ENCODE data around the gene FOXK2. TPM values are rescaled to one million over a fixed set of nuclear protein-coding genes. Genes with fewer than 3 reads are reported as not detected.
"Not testable (repeated sequence)": the region's sequence is repeated elsewhere in the genome, so short reads cannot be mapped to it uniquely, and the experiment has no call there.

FOXK2 gene
- total RNA-seq, 1 donor from 2014 or later = 27.7 TPM

DNA sequence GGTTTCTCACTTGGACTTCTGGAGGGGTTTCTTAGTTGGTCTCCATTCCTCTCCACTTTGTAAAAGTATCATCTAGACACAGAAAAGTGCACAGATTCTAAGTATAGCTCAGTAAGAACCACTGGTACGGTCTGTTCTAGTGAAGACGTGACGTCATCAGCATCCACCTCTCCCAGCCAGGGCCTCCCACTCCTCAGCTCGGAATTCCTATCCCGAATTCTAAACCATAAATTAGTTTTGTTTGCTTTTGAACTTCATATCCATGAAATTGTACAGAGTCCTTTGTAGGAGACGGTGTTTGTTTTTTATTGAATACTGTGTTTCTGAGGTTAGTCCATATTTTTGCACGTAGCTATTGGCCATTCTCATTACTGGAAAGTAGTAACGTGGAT, 25.5 kb downstream of the FOXK2 start:
- Histone ChIP-seq H3K9ac (ENCODE audit: low read depth in 1 of 3, low read length in 3 of 3) (no peak overlapping the region), H3K9me3 (ENCODE audit: control insufficient read depth in 3 of 3, low read length in 3 of 3) (no peaks in the 10 kb centered on the region), H3K27ac (ENCODE audit: low read depth, low read length) (no peak overlapping the region), H3K4me3 (ENCODE audit: low read length in 3 of 3) (no peak overlapping the region), H3K4me1 (ENCODE audit: control insufficient read depth in 3 of 3, insufficient read depth in 3 of 3, low read length in 3 of 3) (peaks cover 27 to 37% (median 32%) of the 10 kb centered on the region in 3 donors), H3K36me3 (ENCODE audit: control insufficient read depth in 3 of 3, insufficient read depth in 3 of 3, low read length in 3 of 3) (no peaks in the 10 kb centered on the region), H3K27me3 (ENCODE audit: control insufficient read depth in 3 of 3, insufficient read depth in 3 of 3, low read length in 3 of 3) (no peaks in the 10 kb centered on the region)

DNA sequence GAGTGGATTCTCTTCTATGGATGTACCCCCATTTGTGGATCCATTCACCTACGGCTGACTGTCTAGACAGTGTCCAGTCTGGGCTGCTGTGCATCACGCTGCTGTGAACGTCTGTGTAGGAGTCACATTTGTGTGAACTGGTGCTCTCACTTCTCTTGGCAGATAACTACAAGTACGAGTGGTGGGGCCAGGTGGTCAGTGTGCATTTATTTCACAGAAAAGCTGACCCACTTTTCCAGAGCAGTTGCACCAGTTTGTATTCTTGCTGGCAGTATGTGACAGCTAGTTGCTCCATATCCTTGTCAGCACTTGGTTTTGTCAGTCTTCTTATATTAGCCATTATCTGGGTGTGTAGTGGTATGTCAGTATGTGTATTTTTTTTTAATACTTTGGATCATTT, 28.4 kb downstream of the FOXK2 start:
- Histone ChIP-seq H3K9ac (ENCODE audit: low read depth in 1 of 3, low read length in 3 of 3) (no peak overlapping the region), H3K27ac (ENCODE audit: low read depth, low read length) (no peak overlapping the region), H3K4me3 (ENCODE audit: low read length in 3 of 3) (no peak overlapping the region), H3K9me3 (ENCODE audit: control insufficient read depth in 3 of 3, low read length in 3 of 3) (no peaks in the 10 kb centered on the region), H3K4me1 (ENCODE audit: control insufficient read depth in 3 of 3, insufficient read depth in 3 of 3, low read length in 3 of 3) (peaks cover 31 to 42% (median 40%) of the 10 kb centered on the region in 3 donors), H3K36me3 (ENCODE audit: control insufficient read depth in 3 of 3, insufficient read depth in 3 of 3, low read length in 3 of 3) (no peaks in the 10 kb centered on the region), H3K27me3 (ENCODE audit: control insufficient read depth in 3 of 3, insufficient read depth in 3 of 3, low read length in 3 of 3) (no peaks in the 10 kb centered on the region)

DNA sequence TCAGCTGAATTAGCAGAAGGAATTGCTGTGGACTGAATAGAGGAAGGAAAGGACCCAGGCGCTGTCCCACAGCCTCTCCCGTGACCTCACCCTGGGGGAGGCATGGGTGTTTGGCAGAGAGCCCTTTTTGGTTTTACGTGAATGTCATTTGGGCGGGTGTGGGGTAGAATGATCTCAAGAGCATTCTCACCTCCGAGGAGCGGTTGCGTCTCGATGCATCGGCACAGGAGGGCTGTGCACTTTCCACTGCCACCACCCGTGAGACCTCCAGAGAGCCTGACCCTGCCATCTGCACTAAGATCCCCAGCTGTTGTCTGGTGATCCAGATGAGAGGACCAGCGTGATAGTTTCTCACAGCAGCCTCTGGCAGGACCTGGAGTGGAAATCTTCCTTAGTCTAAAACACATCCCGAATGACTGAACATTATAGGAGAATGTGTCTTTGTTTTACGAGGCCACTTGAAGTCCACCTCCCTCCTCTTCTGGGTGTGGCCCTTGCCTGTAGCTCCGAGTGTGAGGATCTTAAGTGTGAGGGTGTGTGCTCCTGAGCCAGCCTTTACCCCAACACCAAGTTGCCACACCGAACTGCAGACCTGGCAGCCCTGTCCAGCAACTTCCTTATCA, 29.3 kb downstream of the FOXK2 start:
- peak overlapping the region in 1 of 3 donors; percentile 35 for H3K9ac ChIP-seq (ENCODE audit: low read depth in 1 of 3, low read length in 3 of 3)
- no peaks in the 10 kb centered on the region for H3K9me3 ChIP-seq (ENCODE audit: control insufficient read depth in 3 of 3, low read length in 3 of 3)
- peaks cover 25 to 48% (median 46%) of the 10 kb centered on the region in 3 donors for H3K4me1 ChIP-seq (ENCODE audit: control insufficient read depth in 3 of 3, insufficient read depth in 3 of 3, low read length in 3 of 3)
- H3K36me3 ChIP-seq (ENCODE audit: control insufficient read depth in 3 of 3, insufficient read depth in 3 of 3, low read length in 3 of 3) = no peaks in the 10 kb centered on the region
- peak overlapping the region; percentile 51 for H3K27ac ChIP-seq (ENCODE audit: low read depth, low read length)
- no peaks in the 10 kb centered on the region for H3K27me3 ChIP-seq (ENCODE audit: control insufficient read depth in 3 of 3, insufficient read depth in 3 of 3, low read length in 3 of 3)
- no peak overlapping the region for H3K4me3 ChIP-seq (ENCODE audit: low read length in 3 of 3)

DNA sequence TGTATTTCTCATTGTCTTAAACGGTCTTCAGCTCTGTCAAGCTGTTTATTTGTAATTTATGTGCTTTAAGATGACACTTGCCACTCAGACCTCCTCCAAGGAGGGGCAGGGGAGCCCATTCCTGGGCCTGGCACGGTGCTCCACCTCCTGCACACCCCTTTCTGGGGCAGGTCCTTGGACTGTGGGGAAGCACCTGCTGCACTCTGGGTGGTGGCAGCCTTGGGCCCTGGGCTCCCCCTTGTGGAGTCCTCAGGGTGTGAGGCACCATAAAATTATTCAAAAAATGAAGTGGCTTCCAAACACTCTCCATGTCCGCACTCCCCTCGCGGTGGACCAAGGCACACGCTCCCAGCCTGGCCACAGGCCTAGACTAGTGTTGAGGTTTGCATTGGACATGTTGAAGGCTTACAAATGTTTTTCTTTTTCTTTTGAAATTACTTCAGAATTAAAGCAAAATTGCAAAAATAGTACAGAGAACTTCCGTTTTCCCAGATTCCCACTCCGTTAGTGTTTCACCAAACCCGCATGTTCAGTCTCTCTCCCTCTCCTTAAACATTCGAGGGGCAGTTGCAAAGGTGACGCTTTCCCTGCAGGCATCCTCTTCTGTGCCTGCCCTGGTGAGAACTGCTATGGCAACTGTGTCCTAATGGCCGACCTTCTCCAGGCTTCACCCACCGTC, 32.4 kb downstream of the FOXK2 start:
- Histone ChIP-seq H3K4me3 (ENCODE audit: low read length in 3 of 3) (peak overlapping the region in 1 of 3 donors; percentile 22), H3K4me1 (ENCODE audit: control insufficient read depth in 3 of 3, insufficient read depth in 3 of 3, low read length in 3 of 3) (peaks cover 26 to 47% (median 43%) of the 10 kb centered on the region in 3 donors), H3K9me3 (ENCODE audit: control insufficient read depth in 3 of 3, low read length in 3 of 3) (no peaks in the 10 kb centered on the region), H3K9ac (ENCODE audit: low read depth in 1 of 3, low read length in 3 of 3) (peak overlapping the region in 1 of 3 donors; percentile 55), H3K36me3 (ENCODE audit: control insufficient read depth in 3 of 3, insufficient read depth in 3 of 3, low read length in 3 of 3) (no peaks in the 10 kb centered on the region), H3K27ac (ENCODE audit: low read depth, low read length) (no peak overlapping the region), H3K27me3 (ENCODE audit: control insufficient read depth in 3 of 3, insufficient read depth in 3 of 3, low read length in 3 of 3) (no peaks in the 10 kb centered on the region)

DNA sequence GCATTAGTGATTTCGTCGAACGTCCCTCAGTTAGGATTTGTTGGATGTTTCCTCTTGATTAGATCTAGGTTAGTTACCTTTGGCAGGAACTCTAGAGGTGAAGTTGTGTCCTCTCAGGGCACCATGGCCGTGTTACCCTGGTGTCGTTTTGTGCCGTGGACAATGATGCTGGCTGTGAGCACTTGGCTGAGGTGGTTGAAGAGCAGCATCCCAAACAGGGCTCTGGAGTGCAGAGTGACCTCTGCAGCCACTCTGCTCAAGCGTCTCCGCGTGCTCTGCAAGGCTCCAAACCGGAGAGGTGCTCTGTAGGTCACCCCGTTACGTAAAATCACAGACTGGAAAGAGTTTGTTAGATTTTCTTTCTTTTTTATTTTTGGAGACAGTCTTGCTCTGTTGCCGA, 33.0 kb downstream of the FOXK2 start:
- H3K27ac ChIP-seq (ENCODE audit: low read depth, low read length) = no peak overlapping the region
- no peaks in the 10 kb centered on the region for H3K9me3 ChIP-seq (ENCODE audit: control insufficient read depth in 3 of 3, low read length in 3 of 3)
- no peaks in the 10 kb centered on the region for H3K27me3 ChIP-seq (ENCODE audit: control insufficient read depth in 3 of 3, insufficient read depth in 3 of 3, low read length in 3 of 3)
- peak overlapping the region in 1 of 3 donors; percentile 55 for H3K9ac ChIP-seq (ENCODE audit: low read depth in 1 of 3, low read length in 3 of 3)
- H3K4me3 ChIP-seq (ENCODE audit: low read length in 3 of 3) = no peak overlapping the region
- H3K4me1 ChIP-seq (ENCODE audit: control insufficient read depth in 3 of 3, insufficient read depth in 3 of 3, low read length in 3 of 3) = peaks cover 26 to 47% (median 43%) of the 10 kb centered on the region in 3 donors
- no peaks in the 10 kb centered on the region for H3K36me3 ChIP-seq (ENCODE audit: control insufficient read depth in 3 of 3, insufficient read depth in 3 of 3, low read length in 3 of 3)

DNA sequence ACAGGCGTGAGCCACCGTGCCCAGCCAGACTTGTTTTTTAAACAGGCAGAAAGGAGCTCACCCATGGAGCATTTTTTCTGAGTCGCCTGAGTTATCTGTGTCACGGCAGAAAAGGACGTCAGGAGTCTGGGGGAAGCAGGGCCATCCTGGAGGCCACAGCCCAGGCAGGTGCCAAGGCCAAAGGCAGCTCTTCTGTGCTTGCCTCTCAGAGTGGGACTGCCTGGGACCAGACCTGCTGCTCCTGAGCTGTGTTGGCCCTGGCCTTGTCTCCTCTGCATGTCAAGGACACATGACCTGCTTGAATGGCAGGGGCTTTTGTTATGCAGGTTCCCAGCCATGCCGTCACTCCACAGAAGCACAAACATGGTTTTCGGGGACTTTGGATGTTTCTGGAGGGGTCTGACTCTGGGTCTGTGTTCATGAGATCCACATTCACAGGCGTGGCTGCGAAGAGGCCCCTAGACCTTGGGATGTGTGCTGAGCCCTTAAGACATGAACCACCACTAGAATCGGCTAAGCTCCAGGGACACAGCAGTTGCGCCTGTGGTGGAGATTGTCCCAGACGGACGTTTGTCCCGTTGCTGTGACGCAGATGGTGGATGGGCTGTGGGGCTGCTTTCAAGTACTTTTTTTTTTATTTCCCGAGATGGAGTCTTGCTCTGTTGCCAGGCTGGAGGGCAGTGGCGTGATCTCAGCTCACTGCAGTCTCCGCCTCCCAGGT, 33.8 kb downstream of the FOXK2 start:
- Histone ChIP-seq H3K4me3 (ENCODE audit: low read length in 3 of 3) (peak overlapping the region in 1 of 3 donors; percentile 29), H3K36me3 (ENCODE audit: control insufficient read depth in 3 of 3, insufficient read depth in 3 of 3, low read length in 3 of 3) (no peaks in the 10 kb centered on the region), H3K27ac (ENCODE audit: low read depth, low read length) (peak overlapping the region; percentile 2), H3K9me3 (ENCODE audit: control insufficient read depth in 3 of 3, low read length in 3 of 3) (no peaks in the 10 kb centered on the region), H3K4me1 (ENCODE audit: control insufficient read depth in 3 of 3, insufficient read depth in 3 of 3, low read length in 3 of 3) (peaks cover 25 to 48% (median 47%) of the 10 kb centered on the region in 3 donors), H3K9ac (ENCODE audit: low read depth in 1 of 3, low read length in 3 of 3) (peak overlapping the region in 2 of 3 donors; percentile 12 to 64), H3K27me3 (ENCODE audit: control insufficient read depth in 3 of 3, insufficient read depth in 3 of 3, low read length in 3 of 3) (no peaks in the 10 kb centered on the region)

DNA sequence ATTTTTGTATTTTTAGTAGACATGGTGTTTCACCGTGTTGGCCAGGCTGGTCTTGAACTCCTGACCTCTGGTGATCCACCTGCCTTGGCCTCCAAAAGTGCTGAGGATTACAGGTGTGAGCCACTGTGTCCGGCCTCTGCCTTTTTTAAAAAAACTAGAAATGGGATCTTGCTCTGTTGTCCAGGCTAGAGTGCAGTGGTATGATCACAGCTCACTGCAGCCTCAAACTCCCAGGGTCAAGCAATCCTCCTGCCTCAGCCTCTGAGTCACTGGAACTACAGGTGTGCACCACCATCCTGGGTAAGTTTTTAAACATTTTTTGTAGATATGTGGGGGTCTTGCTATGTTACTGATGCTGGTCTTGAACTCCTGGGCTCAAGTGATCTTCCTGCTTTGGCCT, 38.0 kb downstream of the FOXK2 start:
- H3K9ac ChIP-seq (ENCODE audit: low read depth in 1 of 3, low read length in 3 of 3) = not testable (repeated sequence)

DNA sequence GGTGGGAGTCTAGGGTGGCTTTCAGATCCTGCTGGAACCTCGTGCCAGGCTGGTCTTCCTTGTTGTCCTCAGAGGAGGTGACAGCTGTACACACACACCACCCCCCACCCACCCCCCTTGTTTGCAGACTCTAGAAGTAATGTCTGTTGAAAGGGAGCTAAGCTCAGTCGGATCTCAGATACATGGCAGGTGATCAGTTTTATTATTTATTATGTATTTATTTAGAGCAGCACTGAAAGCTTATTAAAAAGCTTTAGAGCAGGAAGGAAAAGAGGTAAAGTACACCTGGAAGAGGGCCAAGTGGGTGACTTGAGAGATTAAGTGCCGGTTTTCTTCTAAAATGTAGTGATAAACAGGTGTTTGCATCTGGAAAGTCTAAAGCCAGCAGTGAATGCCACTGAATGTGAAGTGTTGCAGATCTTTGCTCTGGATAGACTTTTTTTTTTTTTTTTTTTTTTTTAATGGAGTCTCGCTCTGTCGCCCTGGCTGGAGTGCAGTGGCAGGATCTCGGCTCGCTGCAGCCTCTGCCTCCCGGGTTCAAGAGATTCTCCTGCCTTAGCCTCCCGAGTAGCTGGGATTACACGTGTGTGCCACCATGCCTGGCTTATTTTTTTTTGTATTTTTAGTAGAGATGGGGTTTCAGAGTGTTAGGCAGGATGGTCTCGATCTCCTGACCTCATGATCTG, 40.2 kb downstream of the FOXK2 start:
- Histone ChIP-seq H3K4me3 (ENCODE audit: low read length in 3 of 3) (peak overlapping the region; percentile 30 to 54 (median 41)), H3K9ac (ENCODE audit: low read depth in 1 of 3, low read length in 3 of 3) (peak overlapping the region in 2 of 3 donors; percentile 33 to 40), H3K27ac (ENCODE audit: low read depth, low read length) (no peak overlapping the region), H3K36me3 (ENCODE audit: control insufficient read depth in 3 of 3, insufficient read depth in 3 of 3, low read length in 3 of 3) (peaks cover 0 to 3% (median 0%) of the 10 kb centered on the region in 3 donors), H3K9me3 (ENCODE audit: control insufficient read depth in 3 of 3, low read length in 3 of 3) (no peaks in the 10 kb centered on the region), H3K4me1 (ENCODE audit: control insufficient read depth in 3 of 3, insufficient read depth in 3 of 3, low read length in 3 of 3) (peaks cover 27 to 46% (median 40%) of the 10 kb centered on the region in 3 donors), H3K27me3 (ENCODE audit: control insufficient read depth in 3 of 3, insufficient read depth in 3 of 3, low read length in 3 of 3) (no peaks in the 10 kb centered on the region)

More for the DNA sequence above, 38.0 kb downstream of the FOXK2 start:
- not testable (repeated sequence) for H3K27ac ChIP-seq (ENCODE audit: low read depth, low read length); H3K36me3 ChIP-seq (ENCODE audit: control insufficient read depth in 3 of 3, insufficient read depth in 3 of 3, low read length in 3 of 3); H3K4me3 ChIP-seq (ENCODE audit: low read length in 3 of 3); H3K9me3 ChIP-seq (ENCODE audit: control insufficient read depth in 3 of 3, low read length in 3 of 3); H3K27me3 ChIP-seq (ENCODE audit: control insufficient read depth in 3 of 3, insufficient read depth in 3 of 3, low read length in 3 of 3)
- peaks cover 28 to 51% (median 50%) of the 10 kb centered on the region in 3 donors for H3K4me1 ChIP-seq (ENCODE audit: control insufficient read depth in 3 of 3, insufficient read depth in 3 of 3, low read length in 3 of 3)

DNA sequence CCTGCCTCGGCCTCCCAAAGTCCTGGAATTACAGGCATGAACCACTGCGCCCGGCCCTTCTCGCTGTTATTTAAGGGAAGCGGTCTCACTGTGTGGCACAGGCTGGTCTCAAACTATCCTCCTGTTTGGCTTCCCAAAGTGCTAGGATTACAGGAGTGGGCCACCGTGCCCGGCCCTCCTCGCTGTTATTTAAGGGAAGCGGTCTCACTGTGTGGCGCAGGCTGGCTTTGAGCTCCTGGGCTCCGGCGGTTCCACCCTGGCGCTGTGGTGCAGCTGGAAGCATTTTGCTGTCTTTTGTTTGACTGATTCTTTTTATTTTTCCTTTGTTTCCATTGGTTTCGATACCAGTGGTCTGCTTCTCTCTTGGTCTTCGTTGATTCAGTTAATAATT, 40.7 kb downstream of the FOXK2 start:
- Histone ChIP-seq H3K9ac (ENCODE audit: low read depth in 1 of 3, low read length in 3 of 3) (no peak overlapping the region), H3K4me1 (ENCODE audit: control insufficient read depth in 3 of 3, insufficient read depth in 3 of 3, low read length in 3 of 3) (peaks cover 28 to 47% (median 40%) of the 10 kb centered on the region in 3 donors), H3K27ac (ENCODE audit: low read depth, low read length) (no peak overlapping the region), H3K27me3 (ENCODE audit: control insufficient read depth in 3 of 3, insufficient read depth in 3 of 3, low read length in 3 of 3) (no peaks in the 10 kb centered on the region), H3K4me3 (ENCODE audit: low read length in 3 of 3) (no peak overlapping the region), H3K9me3 (ENCODE audit: control insufficient read depth in 3 of 3, low read length in 3 of 3) (no peaks in the 10 kb centered on the region), H3K36me3 (ENCODE audit: control insufficient read depth in 3 of 3, insufficient read depth in 3 of 3, low read length in 3 of 3) (peaks cover 0 to 3% (median 0%) of the 10 kb centered on the region in 3 donors)

All from skeletal muscle tissue (tissue), 4 donors.